ENCODE results near the gene ELANE. TPM values are rescaled to one million over a fixed set of nuclear protein-coding genes. Genes with fewer than 3 reads are reported as not detected.
"Not testable (repeated sequence)": the region's sequence is repeated elsewhere in the genome, so short reads cannot be mapped to it uniquely, and the experiment has no call there.

The ELANE gene
- total and polyA plus RNA-seq, 7 donors = 0.39 to 0.95 (median 0.55) TPM; not detected in 2

GRCh38 chr19:888581-889385 lies 36.7 kb downstream of the ELANE start:
- TF ChIP-seq, protein P1, sequence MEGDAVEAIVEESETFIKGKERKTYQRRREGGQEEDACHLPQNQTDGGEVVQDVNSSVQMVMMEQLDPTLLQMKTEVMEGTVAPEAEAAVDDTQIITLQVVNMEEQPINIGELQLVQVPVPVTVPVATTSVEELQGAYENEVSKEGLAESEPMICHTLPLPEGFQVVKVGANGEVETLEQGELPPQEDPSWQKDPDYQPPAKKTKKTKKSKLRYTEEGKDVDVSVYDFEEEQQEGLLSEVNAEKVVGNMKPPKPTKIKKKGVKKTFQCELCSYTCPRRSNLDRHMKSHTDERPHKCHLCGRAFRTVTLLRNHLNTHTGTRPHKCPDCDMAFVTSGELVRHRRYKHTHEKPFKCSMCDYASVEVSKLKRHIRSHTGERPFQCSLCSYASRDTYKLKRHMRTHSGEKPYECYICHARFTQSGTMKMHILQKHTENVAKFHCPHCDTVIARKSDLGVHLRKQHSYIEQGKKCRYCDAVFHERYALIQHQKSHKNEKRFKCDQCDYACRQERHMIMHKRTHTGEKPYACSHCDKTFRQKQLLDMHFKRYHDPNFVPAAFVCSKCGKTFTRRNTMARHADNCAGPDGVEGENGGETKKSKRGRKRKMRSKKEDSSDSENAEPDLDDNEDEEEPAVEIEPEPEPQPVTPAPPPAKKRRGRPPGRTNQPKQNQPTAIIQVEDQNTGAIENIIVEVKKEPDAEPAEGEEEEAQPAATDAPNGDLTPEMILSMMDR (IDR thresholded peaks at IDR 0.05) = no peak
- Histone ChIP-seq H3K4me1 (no peaks in the 10 kb centered on the region), H3K4me3 (no peak overlapping the region), H3K27me3 (ENCODE audit: insufficient read depth in 3 of 3, low read length in 2 of 3) (no peaks in the 10 kb centered on the region), H3K27ac (no peak overlapping the region), H3K9me3 (no peaks in the 10 kb centered on the region), H3K36me3 (ENCODE audit: insufficient read depth in 1 of 2, low read depth in 1 of 2) (peaks cover 9 to 69% of the 10 kb centered on the region in 2 donors)
- 87 to 92% (median 90%) methylated on average over 30 of the region's 30 CpGs for WGBS, 3 donors
- intact Hi-C loops (cut with DNase I) = no loop called here
- peak in 1 of 2 donors; percentile 42 for DNase-seq
- ATAC-seq = no peak

DNA sequence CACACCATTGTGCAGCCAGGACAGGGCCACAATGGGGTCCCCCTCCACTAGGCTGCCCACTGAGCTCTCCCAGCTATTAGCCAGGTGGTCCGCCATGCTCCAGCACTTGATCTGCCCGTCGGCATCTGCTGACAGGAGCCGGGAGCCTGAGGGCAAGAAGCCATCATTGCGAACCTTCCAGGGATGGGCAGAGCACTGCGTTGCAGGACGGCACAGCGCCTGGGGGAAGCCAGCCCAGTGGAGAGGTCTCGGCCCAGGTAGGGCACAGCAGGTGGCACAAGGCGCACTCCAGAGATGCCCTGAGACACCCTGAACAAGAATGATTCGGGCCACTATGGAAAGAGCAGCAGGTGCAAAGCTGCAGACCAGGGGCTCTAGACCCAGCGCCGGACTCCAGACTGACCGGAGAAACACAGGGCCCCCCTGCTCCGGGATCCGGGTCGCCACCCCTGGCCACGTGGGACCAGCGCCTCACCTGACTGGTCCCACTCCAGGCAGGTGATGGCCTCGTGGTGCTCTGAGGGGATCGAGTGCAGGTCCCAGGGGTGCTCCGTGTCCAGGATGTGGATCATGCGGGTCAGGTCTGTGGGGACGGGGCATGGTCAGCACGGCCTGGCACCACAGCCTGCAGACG lies 37.7 kb downstream of the ELANE start:
- Histone ChIP-seq H3K27ac (no peak overlapping the region), H3K4me3 (no peak overlapping the region), H3K9me3 (no peaks in the 10 kb centered on the region), H3K36me3 (ENCODE audit: insufficient read depth in 1 of 2, low read depth in 1 of 2) (peaks cover 9 to 60% of the 10 kb centered on the region in 2 donors), H3K27me3 (ENCODE audit: insufficient read depth in 3 of 3, low read length in 2 of 3) (no peaks in the 10 kb centered on the region), H3K4me1 (no peaks in the 10 kb centered on the region)
- DNase-seq = peak in 1 of 2 donors; percentile 11
- 85 to 90% (median 89%) methylated on average over 26 of the region's 26 CpGs for WGBS, 3 donors
- intact Hi-C loops (cut with DNase I) = no loop called here
- ATAC-seq = no peak
- TF ChIP-seq, protein P1 (IDR thresholded peaks at IDR 0.05) = no peak

GRCh38 chr19:890831-891230 lies 38.7 kb downstream of the ELANE start:
- no peaks in the 10 kb centered on the region for H3K27me3 ChIP-seq (ENCODE audit: insufficient read depth in 3 of 3, low read length in 2 of 3)
- WGBS, 3 donors = 83 to 86% (median 84%) methylated on average over 18 of the region's 18 CpGs
- no peaks in the 10 kb centered on the region for H3K9me3 ChIP-seq
- H3K4me1 ChIP-seq = no peaks in the 10 kb centered on the region
- DNase-seq (peak in 1 of 2 donors; percentile 12), ATAC-seq (no peak)
- H3K27ac ChIP-seq = no peak overlapping the region
- peaks cover 9 to 50% of the 10 kb centered on the region in 2 donors for H3K36me3 ChIP-seq (ENCODE audit: insufficient read depth in 1 of 2, low read depth in 1 of 2)
- TF ChIP-seq, protein P1 (IDR thresholded peaks at IDR 0.05) = no peak
- no peak overlapping the region for H3K4me3 ChIP-seq
- intact Hi-C loops (cut with DNase I) = no loop called here

GRCh38 chr19:891421-892200 lies 39.5 kb downstream of the ELANE start:
- H3K27me3 ChIP-seq (ENCODE audit: insufficient read depth in 3 of 3, low read length in 2 of 3); H3K9me3 ChIP-seq; intact Hi-C loops (cut with DNase I); ATAC-seq; H3K4me1 ChIP-seq: not testable (repeated sequence)
- WGBS, 3 donors = 43 to 61% (median 47%) methylated on average over 30 to 50 of the region's 50 CpGs
- H3K36me3 ChIP-seq (ENCODE audit: insufficient read depth in 1 of 2, low read depth in 1 of 2) = peaks cover 9 to 42% of the 10 kb centered on the region in 2 donors
- DNase-seq = peak in 1 of 2 donors; percentile 18
- H3K4me3 ChIP-seq = peak overlapping the region; percentile 87
- peak overlapping the region; percentile 94 for H3K27ac ChIP-seq

All from psoas muscle (tissue), 8 donors.